GM23338 (cell line): ENCODE results near the gene MATN1.

Experiments used
- CREB1 ChIP-seq: fragments of 250-450 bp; sonication (Bioruptor Pico); IDR thresholded peaks from 2 replicates; pipeline ENCODE4 v1.5.0; 2020; ENCODE audit warnings: low read depth, mild to moderate bottlenecking, moderate library complexity
- EZH2 ChIP-seq: fragments of 200-600 bp; sonication (generic); IDR thresholded peaks from one replicate; pipeline ENCODE4 v1.8.0; 2017; ENCODE audit warnings: antibody characterized with exemption, mild to moderate bottlenecking, low read depth; ENCODE audit not compliant: unreplicated experiment
- EZH2phosphoT487 ChIP-seq: fragments of 200-600 bp; sonication (generic); IDR thresholded peaks from one replicate; pipeline ENCODE4 v1.8.1; 2018; ENCODE audit warnings: antibody characterized with exemption; ENCODE audit not compliant: unreplicated experiment
- POLR2AphosphoS5 ChIP-seq: IDR thresholded peaks from 2 replicates; pipeline ENCODE4 v1.6.1; 2016; ENCODE audit warnings: antibody characterized with exemption, low read depth
- TF ChIP-seq, protein P1 (sequence below), 2 experiments: fragments of 200-600 bp in 1 of 2; sonication (generic) in 1 of 2; conservative IDR thresholded peaks; 2 replicates each; pipeline versions ENCODE4 v1.5.1 to v1.6.1; 2016 to 2017; ENCODE audit warnings: antibody characterized with exemption in 2 of 2, low read depth in 2 of 2, mild to moderate bottlenecking in 2 of 2, moderate library complexity in 1 of 2
- TF ChIP-seq, protein P2 (sequence below): IDR thresholded peaks from one replicate; pipeline ENCODE4 v1.6.1; 2018; ENCODE audit warnings: antibody characterized with exemption; ENCODE audit not compliant: unreplicated experiment

DNA sequence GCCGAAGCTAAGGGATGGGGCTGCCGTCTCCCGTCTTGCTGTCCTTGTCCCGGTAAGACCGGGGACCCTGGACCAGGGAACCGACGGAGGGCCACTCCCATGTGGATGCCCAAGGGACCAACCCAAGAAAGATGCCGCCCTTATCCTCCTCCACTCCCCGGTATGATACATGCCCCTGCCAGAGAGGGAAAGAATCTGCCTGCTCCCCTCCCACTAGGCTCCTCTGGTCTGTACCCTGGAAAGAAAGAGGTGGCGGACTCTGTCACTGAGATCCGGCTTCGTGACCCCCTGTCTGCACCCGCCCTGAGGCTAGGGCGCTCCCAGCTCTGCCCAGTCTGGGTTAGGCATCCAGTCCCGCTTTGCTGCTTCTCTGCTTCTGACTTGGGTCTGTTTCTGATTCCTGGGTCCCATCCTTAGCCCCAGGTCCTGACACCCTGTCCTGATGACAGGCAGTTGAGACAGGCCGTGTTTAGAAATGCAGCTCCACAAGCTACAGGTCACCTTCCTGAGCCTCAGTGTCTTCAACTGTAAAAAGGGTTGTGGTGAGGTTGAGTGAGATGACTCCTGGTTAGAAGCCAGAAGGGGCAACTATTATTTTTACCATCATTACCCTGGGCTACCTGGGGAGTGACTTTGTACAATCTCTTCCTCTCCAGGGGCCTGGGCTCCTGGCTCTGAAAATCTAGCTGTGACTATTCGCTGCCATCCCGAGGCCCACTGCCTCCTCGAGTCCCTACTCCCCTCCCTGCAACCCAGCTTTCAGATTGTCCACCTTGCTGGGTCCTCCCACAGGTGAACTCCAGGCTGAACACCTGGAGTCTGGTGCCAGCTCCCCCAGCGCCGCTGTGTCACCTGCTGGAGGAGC, 3.7 kb downstream of the MATN1 start:
- TF ChIP-seq, protein P1, sequence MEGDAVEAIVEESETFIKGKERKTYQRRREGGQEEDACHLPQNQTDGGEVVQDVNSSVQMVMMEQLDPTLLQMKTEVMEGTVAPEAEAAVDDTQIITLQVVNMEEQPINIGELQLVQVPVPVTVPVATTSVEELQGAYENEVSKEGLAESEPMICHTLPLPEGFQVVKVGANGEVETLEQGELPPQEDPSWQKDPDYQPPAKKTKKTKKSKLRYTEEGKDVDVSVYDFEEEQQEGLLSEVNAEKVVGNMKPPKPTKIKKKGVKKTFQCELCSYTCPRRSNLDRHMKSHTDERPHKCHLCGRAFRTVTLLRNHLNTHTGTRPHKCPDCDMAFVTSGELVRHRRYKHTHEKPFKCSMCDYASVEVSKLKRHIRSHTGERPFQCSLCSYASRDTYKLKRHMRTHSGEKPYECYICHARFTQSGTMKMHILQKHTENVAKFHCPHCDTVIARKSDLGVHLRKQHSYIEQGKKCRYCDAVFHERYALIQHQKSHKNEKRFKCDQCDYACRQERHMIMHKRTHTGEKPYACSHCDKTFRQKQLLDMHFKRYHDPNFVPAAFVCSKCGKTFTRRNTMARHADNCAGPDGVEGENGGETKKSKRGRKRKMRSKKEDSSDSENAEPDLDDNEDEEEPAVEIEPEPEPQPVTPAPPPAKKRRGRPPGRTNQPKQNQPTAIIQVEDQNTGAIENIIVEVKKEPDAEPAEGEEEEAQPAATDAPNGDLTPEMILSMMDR (conservative IDR thresholded peaks at IDR 0.05; ENCODE audit: low read depth in 2 of 2): 0 out of 4 replicates have a peak, but pooled peaks have one; percentile 3 to 5
- TF ChIP-seq, protein P2, sequence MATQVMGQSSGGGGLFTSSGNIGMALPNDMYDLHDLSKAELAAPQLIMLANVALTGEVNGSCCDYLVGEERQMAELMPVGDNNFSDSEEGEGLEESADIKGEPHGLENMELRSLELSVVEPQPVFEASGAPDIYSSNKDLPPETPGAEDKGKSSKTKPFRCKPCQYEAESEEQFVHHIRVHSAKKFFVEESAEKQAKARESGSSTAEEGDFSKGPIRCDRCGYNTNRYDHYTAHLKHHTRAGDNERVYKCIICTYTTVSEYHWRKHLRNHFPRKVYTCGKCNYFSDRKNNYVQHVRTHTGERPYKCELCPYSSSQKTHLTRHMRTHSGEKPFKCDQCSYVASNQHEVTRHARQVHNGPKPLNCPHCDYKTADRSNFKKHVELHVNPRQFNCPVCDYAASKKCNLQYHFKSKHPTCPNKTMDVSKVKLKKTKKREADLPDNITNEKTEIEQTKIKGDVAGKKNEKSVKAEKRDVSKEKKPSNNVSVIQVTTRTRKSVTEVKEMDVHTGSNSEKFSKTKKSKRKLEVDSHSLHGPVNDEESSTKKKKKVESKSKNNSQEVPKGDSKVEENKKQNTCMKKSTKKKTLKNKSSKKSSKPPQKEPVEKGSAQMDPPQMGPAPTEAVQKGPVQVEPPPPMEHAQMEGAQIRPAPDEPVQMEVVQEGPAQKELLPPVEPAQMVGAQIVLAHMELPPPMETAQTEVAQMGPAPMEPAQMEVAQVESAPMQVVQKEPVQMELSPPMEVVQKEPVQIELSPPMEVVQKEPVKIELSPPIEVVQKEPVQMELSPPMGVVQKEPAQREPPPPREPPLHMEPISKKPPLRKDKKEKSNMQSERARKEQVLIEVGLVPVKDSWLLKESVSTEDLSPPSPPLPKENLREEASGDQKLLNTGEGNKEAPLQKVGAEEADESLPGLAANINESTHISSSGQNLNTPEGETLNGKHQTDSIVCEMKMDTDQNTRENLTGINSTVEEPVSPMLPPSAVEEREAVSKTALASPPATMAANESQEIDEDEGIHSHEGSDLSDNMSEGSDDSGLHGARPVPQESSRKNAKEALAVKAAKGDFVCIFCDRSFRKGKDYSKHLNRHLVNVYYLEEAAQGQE: no peak
- TF ChIP-seq POLR2AphosphoS5 (no peak), EZH2 (no peak), CREB1 (CRISPR knock-in tag) (no peak), EZH2phosphoT487 (no peak)
